Stimulated activated naive CD8-positive, alpha-beta T cell treated with anti-CD3 and anti-CD28 coated beads, Interleukin-15, amount 100 ng/mL, for 72 hours (primary cell): ENCODE data around the gene CACNA1S.
A peak's percentile ranks its signal among the peaks of the same experiment; 100 is the strongest.

ENCODE experiments used
- ATAC-seq: fragments of 150-1000 bp; cut with Tn5 transposase; 2 replicates; pipeline ENCODE4 v1.10.0; 2021; ENCODE audit warnings: mild to moderate bottlenecking, moderate library complexity
- DNase-seq, 2 donors: peaks; one replicate each; pipeline ENCODE4 v3.0.0; 2021 to 2022
- H3K27ac Mint-ChIP-seq, 2 donors: one replicate each; pipeline ENCODE4 v1.8.0; 2022; ENCODE audit warnings: mild to moderate bottlenecking in 2 of 2, mixed read lengths in 2 of 2, moderate library complexity in 2 of 2
- H3K27me3 Mint-ChIP-seq: one replicate; pipeline ENCODE4 v1.8.0; 2022; ENCODE audit warnings: mixed read lengths
- H3K4me1 Mint-ChIP-seq: one replicate; pipeline ENCODE4 v1.8.0; 2022; ENCODE audit warnings: mild to moderate bottlenecking, mixed read lengths
- H3K4me3 Mint-ChIP-seq, 2 donors: one replicate each; pipeline ENCODE4 v1.8.0; 2022; ENCODE audit warnings: mild to moderate bottlenecking in 2 of 2, mixed read lengths in 2 of 2, moderate library complexity in 1 of 2
- H3K9me3 Mint-ChIP-seq, 2 donors: one replicate each; pipeline ENCODE4 v1.8.0; 2022; ENCODE audit warnings: mixed read lengths in 2 of 2

The CACNA1S gene

DNA sequence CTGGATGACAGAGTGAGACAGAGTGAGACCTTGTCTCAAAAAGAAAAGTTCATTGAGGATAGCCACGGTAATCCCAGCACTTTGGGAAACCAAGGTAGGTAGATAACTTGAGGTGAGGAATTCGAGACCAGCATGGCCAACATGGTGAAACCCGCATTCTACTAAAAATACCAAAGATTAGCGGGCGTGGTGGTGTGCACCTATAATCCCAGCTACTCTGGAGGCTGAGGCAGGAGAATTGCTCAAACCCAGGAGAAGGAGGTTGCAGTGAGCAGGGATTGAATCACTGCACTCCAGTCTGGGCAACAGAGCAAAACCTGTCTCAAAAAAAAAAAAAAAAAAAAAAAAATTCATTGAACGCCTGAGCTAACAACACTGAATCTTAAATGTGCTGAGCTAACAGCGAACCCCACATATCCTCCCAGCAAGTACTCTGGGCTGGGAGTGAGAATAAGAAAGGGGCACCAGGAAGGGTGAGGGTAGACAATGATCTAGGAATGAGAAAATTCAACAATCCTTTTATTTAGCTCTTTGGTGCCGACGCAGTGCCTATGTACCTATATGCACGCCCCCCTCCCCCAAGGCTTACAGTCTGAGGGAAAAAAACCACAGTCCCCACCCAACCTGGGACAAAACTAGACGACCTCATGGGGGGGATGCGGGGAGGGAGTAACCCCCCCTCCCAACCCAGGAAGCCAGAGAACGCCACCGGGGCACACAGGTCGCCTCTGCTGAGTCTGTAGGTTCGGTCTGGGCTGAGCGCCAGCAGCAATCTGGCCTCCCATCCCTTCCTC lies 1.4 kb upstream of the CACNA1S start:
- Mint-ChIP-seq H3K9me3 (no peaks in the 10 kb centered on the region), H3K27ac (peak overlapping the region; percentile 88 to 92)
- no peak for ATAC-seq

GRCh38 chr1:201112926-201113325 lies 700 bp upstream of the CACNA1S start:
- ATAC-seq (no peak), DNase-seq (no peak)
- peaks cover 9% of the 10 kb centered on the region for H3K4me1 Mint-ChIP-seq
- H3K27ac Mint-ChIP-seq, result peak overlapping the region in 1 of 2 donors; percentile 10
- H3K4me3 Mint-ChIP-seq, result peak overlapping the region in 1 of 2 donors; percentile 20
- H3K27me3 Mint-ChIP-seq, result peaks cover 7% of the 10 kb centered on the region
- H3K9me3 Mint-ChIP-seq, result no peaks in the 10 kb centered on the region

More for the DNA sequence above, 1.4 kb upstream of the CACNA1S start:
- peak overlapping the region; percentile 98 to 99 for H3K4me3 Mint-ChIP-seq
- H3K4me1 Mint-ChIP-seq, result peaks cover 9% of the 10 kb centered on the region
- peaks cover 7% of the 10 kb centered on the region for H3K27me3 Mint-ChIP-seq
- no peak for DNase-seq

- no peak for DNase-seq
- Mint-ChIP-seq H3K27ac (peak overlapping the region in 1 of 2 donors; percentile 73), H3K4me3 (no peak overlapping the region), H3K4me1 (peaks cover 9% of the 10 kb centered on the region), H3K27me3 (peaks cover 7% of the 10 kb centered on the region), H3K9me3 (no peaks in the 10 kb centered on the region)
- no peak for ATAC-seq
Measured at GRCh38 chr1:201111672-201112071, 554 bp downstream of the CACNA1S start.

DNA sequence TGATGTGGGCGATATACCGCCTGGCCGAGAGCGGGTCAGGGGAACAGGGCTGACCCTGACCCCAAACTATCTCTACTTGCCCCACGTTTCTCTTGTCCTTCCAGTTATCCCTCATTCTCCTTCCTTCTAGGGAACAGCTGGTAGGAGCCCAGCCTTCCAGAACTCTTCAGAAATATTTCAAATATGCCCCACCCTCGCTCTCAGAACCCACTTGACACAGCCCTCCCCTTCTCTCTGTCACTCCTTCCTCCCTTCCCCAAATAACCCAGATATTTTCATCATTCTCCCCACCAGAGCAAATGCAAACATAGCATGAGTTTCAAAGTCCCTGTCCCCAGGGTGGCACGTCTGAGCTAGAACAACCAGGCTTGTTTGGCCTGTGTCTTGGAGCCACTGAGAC lies 1.1 kb downstream of the CACNA1S start:
- Mint-ChIP-seq H3K4me3 (no peak overlapping the region), H3K27ac (no peak overlapping the region), H3K27me3 (peaks cover 7% of the 10 kb centered on the region), H3K9me3 (no peaks in the 10 kb centered on the region), H3K4me1 (peaks cover 9% of the 10 kb centered on the region)
- ATAC-seq (no peak), DNase-seq (no peak)

GRCh38 chr1:201110616-201111015 lies 1.6 kb downstream of the CACNA1S start:
- ATAC-seq, result no peak
- Mint-ChIP-seq H3K27me3 (peaks cover 7% of the 10 kb centered on the region), H3K4me3 (no peak overlapping the region), H3K27ac (no peak overlapping the region), H3K9me3 (no peaks in the 10 kb centered on the region), H3K4me1 (peaks cover 9% of the 10 kb centered on the region)
- no peak for DNase-seq

GRCh38 chr1:201110138-201110537 lies 2.1 kb downstream of the CACNA1S start:
- Mint-ChIP-seq H3K27ac (no peak overlapping the region), H3K4me3 (no peak overlapping the region), H3K27me3 (peaks cover 7% of the 10 kb centered on the region), H3K9me3 (no peaks in the 10 kb centered on the region), H3K4me1 (peaks cover 9% of the 10 kb centered on the region)
- DNase-seq, result no peak
- no peak for ATAC-seq

DNA sequence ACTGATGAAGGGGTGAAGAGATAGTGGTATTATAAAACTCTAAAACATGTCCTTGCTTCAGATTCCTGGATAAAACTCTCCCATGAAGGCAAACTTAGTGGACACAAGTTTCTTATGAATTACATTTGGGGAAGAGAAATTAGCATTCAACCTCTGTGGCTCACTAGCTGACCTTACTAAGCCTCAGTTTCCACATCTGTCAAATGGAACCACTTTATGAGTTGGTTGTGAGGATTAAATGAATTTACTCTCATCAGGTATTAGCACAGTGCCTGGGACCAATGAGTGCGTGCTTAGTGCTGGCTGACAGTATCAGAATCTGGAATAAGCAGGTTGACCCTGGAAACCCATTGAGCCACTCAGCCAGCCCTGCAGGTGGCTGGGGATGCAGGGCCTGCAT lies 2.6 kb downstream of the CACNA1S start:
- Mint-ChIP-seq H3K4me1 (peaks cover 4% of the 10 kb centered on the region), H3K27me3 (peaks cover 3% of the 10 kb centered on the region), H3K9me3 (no peaks in the 10 kb centered on the region)

GRCh38 chr1:201108614-201109013 lies 3.6 kb downstream of the CACNA1S start:
- Mint-ChIP-seq H3K27ac (no peak overlapping the region), H3K9me3 (no peaks in the 10 kb centered on the region)
- ATAC-seq, result no peak

More for the DNA sequence above, 2.6 kb downstream of the CACNA1S start:
- H3K27ac Mint-ChIP-seq, result no peak overlapping the region
- DNase-seq (no peak), ATAC-seq (no peak)
- no peak overlapping the region for H3K4me3 Mint-ChIP-seq

DNA sequence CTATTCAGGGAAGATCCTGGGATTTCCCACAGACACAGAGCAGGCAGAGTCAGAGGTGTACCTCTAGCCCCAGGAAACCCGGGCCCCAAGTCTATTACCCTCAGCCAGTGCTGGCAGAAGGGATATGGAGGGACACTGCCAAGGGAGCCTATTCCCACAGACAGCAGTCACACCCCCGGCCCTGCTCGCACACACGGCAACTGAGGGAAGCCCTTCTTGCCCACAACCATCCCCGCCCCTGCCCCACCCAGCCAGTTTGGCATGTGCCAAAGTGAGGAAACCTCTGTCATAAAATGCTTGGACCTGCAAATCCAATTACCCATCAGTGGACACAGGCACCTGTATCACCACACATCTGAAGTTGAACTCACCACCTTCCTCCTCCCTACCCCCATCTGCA lies 6.5 kb downstream of the CACNA1S start:
- DNase-seq (no peak), ATAC-seq (no peak)
- H3K4me1 Mint-ChIP-seq, result no peaks in the 10 kb centered on the region
- H3K27me3 Mint-ChIP-seq, result no peaks in the 10 kb centered on the region
- no peak overlapping the region for H3K27ac Mint-ChIP-seq
- H3K4me3 Mint-ChIP-seq, result no peak overlapping the region
- no peaks in the 10 kb centered on the region for H3K9me3 Mint-ChIP-seq

More at GRCh38 chr1:201108614-201109013, 3.6 kb downstream of the CACNA1S start:
- Mint-ChIP-seq H3K4me1 (no peaks in the 10 kb centered on the region), H3K4me3 (no peak overlapping the region), H3K27me3 (no peaks in the 10 kb centered on the region)
- DNase-seq, result no peak

- Mint-ChIP-seq H3K27ac (no peak overlapping the region), H3K27me3 (no peaks in the 10 kb centered on the region), H3K9me3 (no peaks in the 10 kb centered on the region), H3K4me3 (no peak overlapping the region), H3K4me1 (no peaks in the 10 kb centered on the region)
- ATAC-seq (no peak), DNase-seq (no peak)
Measured at GRCh38 chr1:201104141-201104540, 8.1 kb downstream of the CACNA1S start.

DNA sequence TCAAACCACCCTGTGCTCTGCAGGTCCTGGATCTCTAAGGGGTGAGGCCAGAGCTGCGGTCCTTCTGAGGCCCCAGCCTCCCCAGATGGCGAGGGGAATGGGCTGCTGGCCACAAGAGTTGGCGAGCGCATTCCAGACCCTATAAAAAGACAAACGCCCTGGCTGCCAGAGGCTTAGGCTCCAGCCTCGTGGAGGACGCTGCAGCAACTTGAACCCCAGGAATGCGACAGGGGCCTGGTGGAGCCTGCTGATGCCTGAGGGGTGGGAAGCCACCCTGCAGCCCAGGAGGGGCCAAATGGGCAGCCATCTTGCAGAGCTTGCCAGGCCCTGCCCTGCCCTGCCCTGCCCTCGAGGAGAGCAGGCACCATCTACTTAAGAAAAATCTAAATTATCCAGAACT lies 8.6 kb downstream of the CACNA1S start:
- H3K27ac Mint-ChIP-seq, result no peak overlapping the region
- ATAC-seq, result no peak
- H3K4me3 Mint-ChIP-seq, result no peak overlapping the region

DNA sequence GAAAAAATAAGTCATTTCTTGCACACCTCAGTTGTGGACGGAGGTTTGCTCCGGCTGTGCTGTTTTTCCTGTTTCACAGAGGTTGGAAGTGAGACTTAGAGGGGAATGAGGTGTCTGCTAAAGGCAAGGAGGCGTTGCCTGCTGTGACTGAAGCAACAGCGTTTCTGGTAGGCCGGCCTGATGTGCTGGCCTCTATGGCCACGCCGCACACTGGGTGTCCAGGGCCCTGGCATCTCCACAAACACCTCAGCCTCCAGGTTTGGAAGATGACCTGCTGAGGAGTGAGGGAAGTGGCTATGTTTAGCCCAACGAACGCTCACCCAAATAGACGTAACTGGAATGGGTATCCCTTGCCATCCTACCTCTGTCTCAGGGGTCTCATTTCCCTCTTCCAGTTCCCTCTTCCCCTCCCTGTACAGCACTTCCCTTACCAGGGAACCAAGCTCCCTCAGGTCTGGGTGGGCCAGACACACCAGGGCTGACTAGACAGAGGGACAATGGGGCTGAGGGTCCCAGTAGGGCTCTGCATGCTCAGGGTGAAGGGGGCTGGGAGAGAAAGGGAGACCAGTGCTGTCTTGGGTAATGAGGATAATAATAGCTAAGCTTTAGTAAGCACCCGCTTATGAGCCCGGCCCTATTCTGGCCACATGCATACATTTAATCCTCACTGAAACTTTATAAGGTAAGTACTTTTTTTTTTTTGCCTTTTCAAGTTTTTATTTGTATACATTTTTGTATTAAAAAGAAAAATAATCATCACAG lies 11.9 kb downstream of the CACNA1S start:
- ATAC-seq, result no peak
- no peak overlapping the region for H3K27ac Mint-ChIP-seq
- H3K9me3 Mint-ChIP-seq, result no peaks in the 10 kb centered on the region
- no peaks in the 10 kb centered on the region for H3K4me1 Mint-ChIP-seq
- no peak for DNase-seq
- no peaks in the 10 kb centered on the region for H3K27me3 Mint-ChIP-seq
- no peak overlapping the region for H3K4me3 Mint-ChIP-seq

More for the DNA sequence above, 8.6 kb downstream of the CACNA1S start:
- Mint-ChIP-seq H3K9me3 (no peaks in the 10 kb centered on the region), H3K27me3 (no peaks in the 10 kb centered on the region), H3K4me1 (no peaks in the 10 kb centered on the region)
- DNase-seq, result no peak

GRCh38 chr1:201098992-201099677 lies 13.1 kb downstream of the CACNA1S start:
- no peaks in the 10 kb centered on the region for H3K9me3 Mint-ChIP-seq
- no peak overlapping the region for H3K4me3 Mint-ChIP-seq
- DNase-seq (no peak), ATAC-seq (no peak)
- H3K27ac Mint-ChIP-seq, result no peak overlapping the region
- H3K27me3 Mint-ChIP-seq, result no peaks in the 10 kb centered on the region
- no peaks in the 10 kb centered on the region for H3K4me1 Mint-ChIP-seq

GRCh38 chr1:201096977-201097856 lies 15.0 kb downstream of the CACNA1S start:
- ATAC-seq (no peak), DNase-seq (no peak)
- no peaks in the 10 kb centered on the region for H3K9me3 Mint-ChIP-seq
- no peak overlapping the region for H3K27ac Mint-ChIP-seq
- no peaks in the 10 kb centered on the region for H3K4me1 Mint-ChIP-seq
- H3K27me3 Mint-ChIP-seq, result no peaks in the 10 kb centered on the region
- H3K4me3 Mint-ChIP-seq, result no peak overlapping the region

GRCh38 chr1:201096041-201096461 lies 16.2 kb downstream of the CACNA1S start:
- Mint-ChIP-seq H3K27me3 (no peaks in the 10 kb centered on the region), H3K4me1 (no peaks in the 10 kb centered on the region), H3K9me3 (no peaks in the 10 kb centered on the region), H3K4me3 (no peak overlapping the region), H3K27ac (no peak overlapping the region)
- DNase-seq, result no peak
- ATAC-seq, result no peak
